Stimulated activated naive B cell treated with anti-CD40 and anti-IgM and Interleukin-4, amounts not matched to agents 10 μg/mL and 1 μg/mL and 100 μg/mL, for 72 hours (primary cell): Measurements from ENCODE around the gene SERGEF.

ENCODE experiments used
- ATAC-seq, 2 donors: fragments of 150-1000 bp; cut with Tn5 transposase; replicated peaks; 2 replicates each; pipeline ENCODE4 v1.10.0; 2021; ENCODE audit warnings: moderate library complexity in 1 of 2
- DNase-seq: peaks from one replicate; pipeline ENCODE4 v3.0.0; 2021
- H3K27ac Mint-ChIP-seq: one replicate; pipeline ENCODE4 v1.8.0; 2022; ENCODE audit warnings: mild to moderate bottlenecking, mixed read lengths
- H3K27me3 Mint-ChIP-seq, 2 donors: one replicate each; pipeline ENCODE4 v1.8.0; 2022; ENCODE audit warnings: mixed read lengths in 2 of 2
- H3K36me3 Mint-ChIP-seq, 2 donors: one replicate each; pipeline ENCODE4 v1.8.0; 2022; ENCODE audit warnings: mixed read lengths in 2 of 2, mild to moderate bottlenecking in 1 of 2
- H3K4me1 Mint-ChIP-seq, 2 donors: one replicate each; pipeline ENCODE4 v1.8.0; 2022; ENCODE audit warnings: mixed read lengths in 2 of 2, mild to moderate bottlenecking in 1 of 2
- H3K4me3 Mint-ChIP-seq, 2 donors: one replicate each; pipeline ENCODE4 v1.8.0; 2022; ENCODE audit warnings: mild to moderate bottlenecking in 2 of 2, mixed read lengths in 2 of 2, moderate library complexity in 1 of 2
- H3K9me3 Mint-ChIP-seq, 2 donors: one replicate each; pipeline ENCODE4 v1.8.0; 2022; ENCODE audit warnings: mixed read lengths in 2 of 2, mild to moderate bottlenecking in 1 of 2

SERGEF gene

DNA sequence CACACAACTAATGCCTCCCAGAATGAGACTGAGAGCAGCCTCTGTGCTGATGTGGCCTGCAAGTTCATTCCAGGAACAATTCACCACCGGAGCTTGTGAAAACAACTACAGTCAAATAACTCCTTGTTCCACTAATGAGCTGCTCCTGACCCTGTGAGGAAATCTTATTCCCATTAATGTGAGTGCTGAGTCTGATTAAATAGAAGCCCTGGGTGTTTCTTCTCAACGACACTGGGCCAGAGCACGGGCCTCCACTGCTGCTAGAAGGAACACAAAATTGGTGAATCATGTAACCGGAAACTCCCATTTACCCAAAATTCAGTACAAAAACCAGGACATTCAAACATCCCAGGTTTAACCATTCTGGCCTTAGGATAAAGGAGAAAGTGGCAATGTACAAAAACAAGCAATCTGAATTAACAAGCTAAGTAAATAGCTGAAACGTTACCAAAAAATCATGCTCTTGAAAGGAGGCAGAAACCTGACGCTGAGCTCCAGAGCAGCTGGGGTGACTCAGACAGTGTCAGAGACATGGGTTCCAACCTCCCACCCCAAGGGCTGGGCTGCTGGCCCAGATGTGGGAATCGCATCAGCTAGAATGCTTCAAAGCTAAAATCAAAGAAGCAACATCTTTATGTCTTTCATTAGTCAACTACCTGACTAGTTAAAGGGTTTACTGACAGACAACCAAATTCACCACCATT lies 26.7 kb downstream of the SERGEF start:
- Mint-ChIP-seq H3K4me3 (no peak overlapping the region), H3K27ac (no peak overlapping the region), H3K4me1 (no peaks in the 10 kb centered on the region), H3K9me3 (peaks cover 0 to 4% of the 10 kb centered on the region in 2 donors), H3K36me3 (peaks cover 24 to 49% of the 10 kb centered on the region in 2 donors), H3K27me3 (no peaks in the 10 kb centered on the region)
- ATAC-seq, result no peak
- no peak for DNase-seq

DNA sequence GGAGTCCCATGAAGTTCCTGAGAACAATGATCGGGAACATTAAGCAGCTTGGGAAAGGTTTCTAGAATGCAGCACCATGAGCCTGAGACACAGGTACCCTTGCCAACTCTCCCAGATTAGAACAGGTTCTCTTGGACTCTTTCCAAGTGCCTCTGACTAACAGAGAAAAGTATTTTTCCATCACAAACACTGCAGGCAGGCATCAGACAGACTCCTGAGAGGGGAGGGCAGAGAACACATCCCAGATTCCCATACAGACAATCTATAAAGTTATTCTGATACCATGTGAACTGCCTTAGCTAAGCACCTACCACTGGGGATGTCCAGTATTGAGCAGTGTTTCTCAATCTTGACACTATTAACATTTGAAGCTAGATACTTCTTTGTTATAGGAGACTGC lies 27.3 kb downstream of the SERGEF start:
- no peaks in the 10 kb centered on the region for H3K27me3 Mint-ChIP-seq
- ATAC-seq (no peak), DNase-seq (no peak)
- peaks cover 0 to 4% of the 10 kb centered on the region in 2 donors for H3K9me3 Mint-ChIP-seq
- H3K27ac Mint-ChIP-seq, result no peak overlapping the region
- no peak overlapping the region for H3K4me3 Mint-ChIP-seq
- H3K36me3 Mint-ChIP-seq, result peaks cover 24 to 48% of the 10 kb centered on the region in 2 donors
- H3K4me1 Mint-ChIP-seq, result no peaks in the 10 kb centered on the region

DNA sequence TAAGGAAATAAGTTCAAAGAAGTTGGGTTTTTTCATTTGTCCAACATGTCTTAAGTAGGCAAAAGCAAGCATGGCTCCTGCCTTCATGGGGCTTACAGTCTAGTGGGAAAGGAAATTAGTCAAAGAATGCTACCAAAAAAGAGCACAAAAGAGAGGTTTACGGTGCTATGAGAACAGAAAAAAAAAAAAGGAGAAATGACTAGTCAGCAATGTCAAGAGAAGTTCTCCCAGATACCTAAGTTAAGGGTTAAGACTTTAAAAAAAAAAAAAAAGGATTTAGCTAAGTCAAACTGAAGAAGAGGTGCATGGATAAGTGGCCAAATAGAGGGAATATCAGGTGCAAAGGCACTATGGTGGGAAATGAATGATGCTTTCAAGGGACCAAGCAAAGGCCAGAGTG lies 29.3 kb downstream of the SERGEF start:
- Mint-ChIP-seq H3K36me3 (peaks cover 34 to 47% of the 10 kb centered on the region in 2 donors), H3K4me1 (peaks cover 4 to 5% of the 10 kb centered on the region in 2 donors), H3K4me3 (no peak overlapping the region), H3K27me3 (no peaks in the 10 kb centered on the region), H3K27ac (no peak overlapping the region), H3K9me3 (peaks cover 0 to 4% of the 10 kb centered on the region in 2 donors)
- ATAC-seq (no peak), DNase-seq (no peak)

GRCh38 chr11:17979770-17980371 lies 33.0 kb downstream of the SERGEF start:
- H3K36me3 Mint-ChIP-seq, result peaks cover 37 to 49% of the 10 kb centered on the region in 2 donors
- peaks cover 4 to 5% of the 10 kb centered on the region in 2 donors for H3K4me1 Mint-ChIP-seq
- no peaks in the 10 kb centered on the region for H3K27me3 Mint-ChIP-seq
- peaks cover 0 to 4% of the 10 kb centered on the region in 2 donors for H3K9me3 Mint-ChIP-seq
- H3K27ac Mint-ChIP-seq, result no peak overlapping the region
- DNase-seq (peak; percentile 8), ATAC-seq (peak; percentile 54 to 55)
- no peak overlapping the region for H3K4me3 Mint-ChIP-seq

- Mint-ChIP-seq H3K27me3 (no peaks in the 10 kb centered on the region), H3K9me3 (peaks cover 0 to under 1% of the 10 kb centered on the region in 2 donors), H3K27ac (no peak overlapping the region), H3K36me3 (peaks cover 32 to 47% of the 10 kb centered on the region in 2 donors), H3K4me1 (peaks cover 4 to 5% of the 10 kb centered on the region in 2 donors), H3K4me3 (no peak overlapping the region)
- peak; percentile 67 to 79 for ATAC-seq
- DNase-seq, result peak; percentile 2
Measured at GRCh38 chr11:17978553-17979287, 34.1 kb downstream of the SERGEF start.

GRCh38 chr11:17976651-17977050 lies 36.2 kb downstream of the SERGEF start:
- DNase-seq, result no peak
- Mint-ChIP-seq H3K36me3 (peaks cover 41 to 53% of the 10 kb centered on the region in 2 donors), H3K4me1 (peaks cover 4 to 5% of the 10 kb centered on the region in 2 donors), H3K27me3 (no peaks in the 10 kb centered on the region), H3K4me3 (no peak overlapping the region), H3K27ac (no peak overlapping the region), H3K9me3 (peaks cover 0 to 3% of the 10 kb centered on the region in 2 donors)
- no peak for ATAC-seq

GRCh38 chr11:17974246-17974645 lies 38.6 kb downstream of the SERGEF start:
- ATAC-seq (no peak), DNase-seq (no peak)
- Mint-ChIP-seq H3K4me1 (peaks cover 0 to 2% of the 10 kb centered on the region in 2 donors), H3K36me3 (peaks cover 46 to 67% of the 10 kb centered on the region in 2 donors), H3K9me3 (peaks cover 0 to 5% of the 10 kb centered on the region in 2 donors), H3K27me3 (no peaks in the 10 kb centered on the region), H3K4me3 (no peak overlapping the region), H3K27ac (no peak overlapping the region)

DNA sequence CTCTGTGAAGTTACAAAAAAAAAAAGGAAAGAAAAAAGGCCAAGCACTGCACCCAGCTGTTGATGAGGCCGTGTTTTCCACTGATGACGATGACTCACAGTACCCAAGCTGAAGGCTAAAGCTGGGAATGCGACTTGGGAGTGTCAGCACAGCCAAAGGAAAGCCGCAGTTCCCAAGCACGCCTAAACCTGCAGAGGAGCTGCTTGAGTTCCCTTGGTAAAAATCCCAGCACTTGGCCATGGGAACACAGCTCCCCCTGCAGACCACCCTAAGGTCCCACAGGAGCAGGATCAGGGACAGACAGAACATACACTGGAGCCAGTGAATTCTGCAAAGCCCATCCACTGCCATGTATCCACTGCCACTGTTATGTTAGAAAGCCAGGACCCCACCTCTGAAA lies 39.9 kb downstream of the SERGEF start:
- ATAC-seq (no peak), DNase-seq (no peak)
- peak overlapping the region; percentile 59 for H3K27ac Mint-ChIP-seq
- no peaks in the 10 kb centered on the region for H3K4me1 Mint-ChIP-seq
- peaks cover 0 to 5% of the 10 kb centered on the region in 2 donors for H3K9me3 Mint-ChIP-seq
- peaks cover 44 to 58% of the 10 kb centered on the region in 2 donors for H3K36me3 Mint-ChIP-seq
- H3K27me3 Mint-ChIP-seq, result no peaks in the 10 kb centered on the region
- H3K4me3 Mint-ChIP-seq, result no peak overlapping the region

GRCh38 chr11:17968206-17968605 lies 44.6 kb downstream of the SERGEF start:
- Mint-ChIP-seq H3K4me3 (no peak overlapping the region), H3K4me1 (peaks cover 0 to 5% of the 10 kb centered on the region in 2 donors), H3K9me3 (peaks cover 0 to 5% of the 10 kb centered on the region in 2 donors), H3K27ac (no peak overlapping the region), H3K36me3 (peaks cover 45 to 48% of the 10 kb centered on the region in 2 donors), H3K27me3 (no peaks in the 10 kb centered on the region)
- ATAC-seq, result no peak
- no peak for DNase-seq

GRCh38 chr11:17967661-17968060 lies 45.2 kb downstream of the SERGEF start:
- Mint-ChIP-seq H3K4me3 (no peak overlapping the region), H3K36me3 (peaks cover 41 to 44% of the 10 kb centered on the region in 2 donors), H3K27ac (no peak overlapping the region), H3K9me3 (peaks cover 0 to 5% of the 10 kb centered on the region in 2 donors), H3K27me3 (no peaks in the 10 kb centered on the region), H3K4me1 (peaks cover 0 to 5% of the 10 kb centered on the region in 2 donors)
- DNase-seq (no peak), ATAC-seq (no peak)

DNA sequence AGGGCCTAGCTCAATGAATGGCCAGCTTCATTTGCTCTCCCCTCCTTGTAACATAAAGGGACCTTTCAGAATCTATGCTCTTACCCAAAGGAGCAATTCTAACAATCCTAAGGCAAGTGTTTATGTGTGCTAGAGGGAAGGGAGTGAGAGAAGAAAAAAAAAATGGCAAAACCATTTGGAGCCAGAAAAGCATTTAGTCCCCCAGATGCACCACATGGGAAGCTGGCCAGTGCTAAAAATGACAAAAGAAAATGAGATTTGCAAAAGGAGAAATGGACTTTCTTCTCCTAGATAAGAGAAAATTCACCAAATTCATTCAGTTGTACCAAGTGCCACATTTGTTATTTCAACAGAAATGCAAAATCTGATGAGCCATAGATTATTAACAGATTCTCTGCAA lies 52.8 kb downstream of the SERGEF start:
- Mint-ChIP-seq H3K27me3 (no peaks in the 10 kb centered on the region), H3K36me3 (peaks cover 57 to 66% of the 10 kb centered on the region in 2 donors), H3K4me3 (no peak overlapping the region), H3K27ac (no peak overlapping the region), H3K9me3 (no peaks in the 10 kb centered on the region), H3K4me1 (peaks cover 0 to 1% of the 10 kb centered on the region in 2 donors)
- no peak for ATAC-seq
- DNase-seq, result no peak

DNA sequence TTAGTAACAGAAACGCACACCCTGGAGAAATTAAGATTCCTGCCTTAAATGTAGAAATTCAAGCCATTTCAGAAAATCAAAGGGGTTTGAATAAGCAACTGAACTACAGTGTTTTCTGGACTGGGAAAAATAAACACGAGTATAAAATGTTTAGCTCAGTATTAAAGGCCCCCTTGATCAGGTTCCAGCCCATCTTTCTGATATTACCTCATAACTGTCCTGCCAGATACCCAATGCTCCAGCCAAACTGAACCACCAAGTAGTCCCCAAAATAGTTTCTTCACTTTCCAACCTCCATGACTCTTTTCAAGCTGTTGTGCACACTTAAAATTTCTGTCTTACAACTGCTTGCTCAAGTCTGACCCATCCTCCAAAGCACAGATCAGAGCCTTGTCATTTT lies 54.4 kb downstream of the SERGEF start:
- no peak for ATAC-seq
- H3K27ac Mint-ChIP-seq, result no peak overlapping the region
- no peaks in the 10 kb centered on the region for H3K27me3 Mint-ChIP-seq
- DNase-seq, result no peak
- no peak overlapping the region for H3K4me3 Mint-ChIP-seq
- H3K4me1 Mint-ChIP-seq, result no peaks in the 10 kb centered on the region
- H3K36me3 Mint-ChIP-seq, result peaks cover 56 to 66% of the 10 kb centered on the region in 2 donors
- no peaks in the 10 kb centered on the region for H3K9me3 Mint-ChIP-seq

- no peaks in the 10 kb centered on the region for H3K4me1 Mint-ChIP-seq
- no peaks in the 10 kb centered on the region for H3K27me3 Mint-ChIP-seq
- peaks cover 57 to 65% of the 10 kb centered on the region in 2 donors for H3K36me3 Mint-ChIP-seq
- ATAC-seq, result no peak
- H3K9me3 Mint-ChIP-seq, result no peaks in the 10 kb centered on the region
- no peak overlapping the region for H3K4me3 Mint-ChIP-seq
- no peak overlapping the region for H3K27ac Mint-ChIP-seq
- no peak for DNase-seq
Measured at GRCh38 chr11:17954395-17955252, 58.2 kb downstream of the SERGEF start.

DNA sequence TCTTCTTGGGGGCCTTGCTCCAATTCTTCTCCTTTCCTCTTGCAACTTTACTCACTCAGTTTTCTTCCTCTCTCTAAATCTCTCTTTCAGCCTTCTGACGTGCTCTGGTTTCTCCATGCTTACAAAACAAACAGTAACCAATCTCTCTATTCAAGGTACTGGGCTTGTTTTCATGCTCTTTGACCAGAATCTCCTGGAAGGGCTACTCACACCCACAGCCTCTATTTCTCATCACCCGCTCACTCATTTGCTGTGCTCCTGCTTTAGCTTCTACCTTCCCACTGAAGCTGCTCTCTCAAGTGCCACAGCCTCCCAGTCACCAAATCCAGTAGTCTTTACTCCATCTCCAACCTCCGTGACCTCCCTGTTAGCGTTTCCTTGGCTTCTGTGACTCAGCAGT lies 60.4 kb downstream of the SERGEF start:
- Mint-ChIP-seq H3K27ac (no peak overlapping the region), H3K27me3 (no peaks in the 10 kb centered on the region), H3K4me1 (no peaks in the 10 kb centered on the region), H3K36me3 (peaks cover 54 to 66% of the 10 kb centered on the region in 2 donors), H3K4me3 (no peak overlapping the region), H3K9me3 (no peaks in the 10 kb centered on the region)
- DNase-seq (no peak), ATAC-seq (no peak)
